Esophagus (tissue), 2 donors: ENCODE data around the gene ARHGEF4. TPM values are rescaled to one million over a fixed set of nuclear protein-coding genes. Genes with fewer than 3 reads are reported as not detected.
"Not testable (repeated sequence)": the region's sequence is repeated elsewhere in the genome, so short reads cannot be mapped to it uniquely, and the experiment has no call there.

Source experiments
- H3K27ac ChIP-seq, 2 donors: one replicate each; pipeline ENCODE4 v1.5.1; 2013; ENCODE audit warnings: low read depth in 2 of 2, mild to moderate bottlenecking in 2 of 2, inconsistent platforms in 1 of 2, low read length in 1 of 2, moderate library complexity in 1 of 2
- H3K27me3 ChIP-seq, 2 donors: one replicate each; pipeline ENCODE4 v1.6.1; 2013; ENCODE audit warnings: low read length in 2 of 2, control low read depth in 1 of 2, mild to moderate bottlenecking in 1 of 2; ENCODE audit not compliant: insufficient read depth in 2 of 2, control insufficient read depth in 1 of 2
- H3K36me3 ChIP-seq, 2 donors: one replicate each; pipeline ENCODE4 v1.6.1; 2013; ENCODE audit warnings: low read length in 1 of 2; ENCODE audit not compliant: control insufficient read depth in 2 of 2, insufficient read depth in 2 of 2
- H3K4me1 ChIP-seq, 2 donors: one replicate each; pipeline ENCODE4 v1.6.1; 2013; ENCODE audit warnings: low read length in 1 of 2; ENCODE audit not compliant: control insufficient read depth in 2 of 2, insufficient read depth in 2 of 2
- H3K4me3 ChIP-seq, 2 donors: one replicate each; pipeline ENCODE4 v1.5.1; 2013; ENCODE audit warnings: low read length in 2 of 2, mild to moderate bottlenecking in 2 of 2, low read depth in 1 of 2, moderate library complexity in 1 of 2
- H3K9me3 ChIP-seq, 2 donors: one replicate each; pipeline ENCODE4 v1.6.1; 2013; ENCODE audit warnings: mild to moderate bottlenecking in 2 of 2, low read depth in 1 of 2, low read length in 1 of 2, moderate library complexity in 1 of 2; ENCODE audit not compliant: control insufficient read depth in 2 of 2, insufficient read depth in 1 of 2
- WGBS, 2 donors: extraction: QIAGEN DNeasy Blood & Tissue Kit; methylation state at CpG; one replicate each; pipeline ENCODE4 v1.1.7; 2013; 5-methylcytosine and 5-hydroxymethylcytosine counted together
- polyA plus RNA-seq, 2 donors: library from polyadenylated mRNA; stranded (reverse); fragments of 200-250 nt; gene quantifications; one replicate each; pipeline ENCODE4 v1.2.3, GENCODE V29; 2013
- donor health status: healthy with polysubstance abuse.
- donor health status: Bipolar disorder and iron deficiency.

Gene ARHGEF4
- polyA plus RNA-seq, 2 donors = 32.2 to 98.9 TPM

- Histone ChIP-seq H3K4me3 (no peak overlapping the region), H3K36me3 (peaks cover 0 to 9% of the 10 kb centered on the region in 2 donors), H3K9me3 (no peaks in the 10 kb centered on the region), H3K27me3 (no peaks in the 10 kb centered on the region), H3K27ac (no peak overlapping the region), H3K4me1 (peaks cover 0 to 5% of the 10 kb centered on the region in 2 donors)
- WGBS, 2 donors = 60 to 70% methylated on average over 15 of the region's 15 CpGs
Observed at GRCh38 chr2:130987519-130988425, 151.1 kb downstream of the ARHGEF4 start.

DNA sequence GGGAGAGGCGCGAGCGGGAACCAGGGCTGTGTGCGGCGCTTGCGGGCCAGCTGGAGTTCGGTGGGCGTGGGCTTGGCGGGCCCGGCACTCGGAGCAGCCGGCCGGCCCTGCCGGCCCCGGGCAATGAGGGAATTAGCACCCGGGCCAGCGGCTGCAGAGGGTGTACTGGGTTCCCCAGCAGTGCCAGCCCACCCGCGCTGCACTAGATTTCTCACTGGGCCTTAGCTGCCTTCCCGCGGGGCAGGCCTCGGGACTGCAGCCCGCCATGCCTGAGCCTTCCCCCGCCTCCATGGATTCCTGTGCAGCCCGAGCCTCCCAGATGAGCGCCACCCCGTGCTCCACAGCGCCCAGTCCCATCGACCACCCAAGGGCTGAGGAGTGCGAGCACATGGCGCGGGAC lies 154.7 kb downstream of the ARHGEF4 start:
- not testable (repeated sequence) for H3K27me3 ChIP-seq, H3K9me3 ChIP-seq, H3K4me3 ChIP-seq, H3K27ac ChIP-seq, H3K36me3 ChIP-seq, H3K4me1 ChIP-seq
- 95 to 96% methylated on average over 20 to 32 of the region's 32 CpGs for WGBS, 2 donors

DNA sequence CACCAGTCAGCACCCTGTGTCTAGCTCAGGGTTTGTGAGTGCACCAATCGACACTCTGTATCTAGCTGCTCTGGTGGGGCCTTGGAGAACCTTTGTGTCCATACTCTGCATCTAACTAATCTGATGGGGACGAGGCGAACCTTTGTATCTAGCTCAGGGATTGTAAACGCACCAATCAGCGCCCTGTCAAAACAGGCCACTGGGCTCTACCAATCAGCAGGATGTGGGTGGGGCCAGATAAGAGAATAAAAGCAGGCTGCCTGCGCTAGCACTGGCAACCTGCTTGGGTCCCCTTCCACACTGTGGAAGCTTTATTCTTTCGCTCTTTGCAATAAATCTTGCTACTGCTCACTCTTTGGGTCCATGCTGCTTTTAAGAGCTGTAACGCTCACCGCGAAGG lies 155.3 kb downstream of the ARHGEF4 start:
- H3K4me3 ChIP-seq, H3K27me3 ChIP-seq, H3K4me1 ChIP-seq, H3K9me3 ChIP-seq, H3K27ac ChIP-seq, H3K36me3 ChIP-seq: not testable (repeated sequence)
- WGBS, 2 donors = 96% methylated on average over 10 of the region's 10 CpGs

GRCh38 chr2:130996691-130997090 lies 160.0 kb downstream of the ARHGEF4 start:
- 72 to 79% methylated on average over 3 of the region's 3 CpGs for WGBS, 2 donors
- H3K27ac ChIP-seq = no peak overlapping the region
- no peak overlapping the region for H3K4me3 ChIP-seq
- H3K9me3 ChIP-seq = no peaks in the 10 kb centered on the region
- peaks cover 0 to 5% of the 10 kb centered on the region in 2 donors for H3K36me3 ChIP-seq
- no peaks in the 10 kb centered on the region for H3K4me1 ChIP-seq
- no peaks in the 10 kb centered on the region for H3K27me3 ChIP-seq

DNA sequence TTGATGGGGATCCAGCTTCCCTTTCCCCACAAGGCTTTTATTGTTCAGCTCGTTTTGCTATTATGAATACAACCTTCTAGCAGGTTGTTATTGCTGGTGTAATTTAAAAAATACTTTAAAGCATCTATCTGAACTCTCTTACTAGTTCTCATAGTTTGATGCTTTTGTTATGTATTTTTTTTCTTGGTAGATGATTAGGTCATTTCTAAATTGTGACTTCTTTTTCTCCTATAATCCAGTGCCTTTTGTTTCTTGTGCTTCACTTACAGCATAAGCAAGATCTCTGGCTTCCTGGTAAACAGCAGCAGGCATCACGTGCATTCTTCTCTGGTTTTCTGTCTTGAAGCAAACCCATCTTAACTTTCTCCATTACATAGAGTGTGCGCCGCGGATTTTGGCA lies 160.5 kb downstream of the ARHGEF4 start:
- Histone ChIP-seq H3K27me3 (no peaks in the 10 kb centered on the region), H3K27ac (no peak overlapping the region), H3K4me3 (no peak overlapping the region), H3K9me3 (no peaks in the 10 kb centered on the region), H3K4me1 (no peaks in the 10 kb centered on the region), H3K36me3 (peaks cover 0 to 5% of the 10 kb centered on the region in 2 donors)
- 71 to 83% methylated on average over 5 of the region's 5 CpGs for WGBS, 2 donors

GRCh38 chr2:130998561-130998960 lies 161.8 kb downstream of the ARHGEF4 start:
- Histone ChIP-seq H3K4me3 (no peak overlapping the region), H3K36me3 (peaks cover 0 to 4% of the 10 kb centered on the region in 2 donors), H3K27me3 (no peaks in the 10 kb centered on the region), H3K4me1 (no peaks in the 10 kb centered on the region), H3K27ac (no peak overlapping the region), H3K9me3 (peaks cover 0 to 2% of the 10 kb centered on the region in 2 donors)
- 71 to 78% methylated on average over 6 of the region's 6 CpGs for WGBS, 2 donors

GRCh38 chr2:131004446-131005209 lies 167.9 kb downstream of the ARHGEF4 start:
- 90 to 95% methylated on average over 11 of the region's 11 CpGs for WGBS, 2 donors

GRCh38 chr2:131005216-131005935 lies 168.7 kb downstream of the ARHGEF4 start:
- Histone ChIP-seq H3K9me3 (peaks cover 0 to 2% of the 10 kb centered on the region in 2 donors), H3K4me3 (no peak overlapping the region), H3K4me1 (no peaks in the 10 kb centered on the region), H3K27ac (no peak overlapping the region), H3K27me3 (no peaks in the 10 kb centered on the region), H3K36me3 (peaks cover 0 to 5% of the 10 kb centered on the region in 2 donors)
- WGBS, 2 donors = 85 to 90% methylated on average over 13 to 16 of the region's 16 CpGs

More at GRCh38 chr2:131004446-131005209, 167.9 kb downstream of the ARHGEF4 start:
- Histone ChIP-seq H3K4me3 (no peak overlapping the region), H3K27ac (no peak overlapping the region), H3K27me3 (no peaks in the 10 kb centered on the region), H3K36me3 (peaks cover 0 to 5% of the 10 kb centered on the region in 2 donors), H3K9me3 (peaks cover 0 to 2% of the 10 kb centered on the region in 2 donors), H3K4me1 (no peaks in the 10 kb centered on the region)

DNA sequence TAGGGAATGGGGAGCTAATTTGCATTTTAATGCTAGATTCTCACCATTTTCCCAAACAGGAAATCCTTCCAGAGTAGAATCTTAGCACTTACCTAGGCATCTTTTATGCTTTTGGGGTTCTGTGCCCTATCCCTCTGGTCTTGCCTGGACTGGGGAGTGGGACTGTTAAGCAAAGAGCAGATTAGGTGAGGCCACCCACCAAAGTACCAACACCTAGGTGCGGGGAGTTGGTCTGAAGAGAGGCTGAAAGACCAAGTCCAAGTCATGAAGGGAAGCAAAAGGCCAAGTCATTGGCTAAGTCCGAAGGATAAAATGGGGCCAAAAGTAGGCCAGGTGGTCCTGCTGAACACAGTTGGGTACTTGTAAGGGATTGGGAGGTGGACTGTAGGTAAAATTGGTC lies 169.8 kb downstream of the ARHGEF4 start:
- WGBS, 2 donors = 89 to 94% methylated on average over 2 of the region's 2 CpGs
- H3K4me1 ChIP-seq = no peaks in the 10 kb centered on the region
- H3K36me3 ChIP-seq = peaks cover 0 to 5% of the 10 kb centered on the region in 2 donors
- no peak overlapping the region for H3K4me3 ChIP-seq
- no peaks in the 10 kb centered on the region for H3K27me3 ChIP-seq
- H3K27ac ChIP-seq = no peak overlapping the region
- peaks cover 0 to 2% of the 10 kb centered on the region in 2 donors for H3K9me3 ChIP-seq
